Uterus (tissue), 4 donors: ENCODE results near the gene PTPN1. TPM values are rescaled to one million over a fixed set of nuclear protein-coding genes. Genes with fewer than 3 reads are reported as not detected.
A peak's percentile ranks its signal among the peaks of the same experiment; 100 is the strongest.

ENCODE experiments used
- DNase-seq, 2 donors: peaks; one replicate each; pipeline ENCODE4 v3.0.0-alpha.2; 2019 to 2020
- H3K27ac ChIP-seq, 2 donors: fragments of 200-600 bp; sonication (generic); 1 replicate in 1 of 2; 2 replicates in 1 of 2; pipeline ENCODE4 v1.5.1; 2016 to 2018
- H3K27me3 ChIP-seq, 2 donors: fragments of 200-600 bp; sonication (generic); one replicate each; pipeline ENCODE4 v1.5.1; 2018 to 2019; ENCODE audit warnings: control low read depth in 1 of 2
- H3K36me3 ChIP-seq, 2 donors: fragments of 200-600 bp; sonication (generic); one replicate each; pipeline ENCODE4 v1.5.1; 2019; ENCODE audit warnings: control low read depth in 1 of 2
- H3K4me1 ChIP-seq, 2 donors: fragments of 200-600 bp; sonication (generic); one replicate each; pipeline ENCODE4 v1.5.1; 2018 to 2019; ENCODE audit warnings: control low read depth in 1 of 2
- H3K4me3 ChIP-seq, 2 donors: fragments of 200-600 bp; sonication (generic); 1 replicate in 1 of 2; 2 replicates in 1 of 2; pipeline ENCODE4 v1.5.1; 2018 to 2019; ENCODE audit warnings: mild to moderate bottlenecking in 1 of 2
- H3K9me3 ChIP-seq, 2 donors: fragments of 200-600 bp; sonication (generic); one replicate each; pipeline ENCODE4 v1.5.1; 2019; ENCODE audit warnings: control low read depth in 1 of 2
- CTCF ChIP-seq, 4 experiments: fragments of 200-600 bp in 2 of 4; fragments of 450-650 bp in 2 of 4; sonication (generic) in 2 of 4; IDR thresholded peaks; one replicate each; pipeline ENCODE4 v1.5.1; 2016 to 2019; ENCODE audit warnings: antibody characterized with exemption in 4 of 4, mild to moderate bottlenecking in 2 of 4, moderate library complexity in 1 of 4
- POLR2A ChIP-seq, 2 donors: fragments of 450-650 bp; IDR thresholded peaks; one replicate each; pipeline ENCODE4 v1.6.1; 2016; ENCODE audit warnings: antibody characterized with exemption in 2 of 2, mild to moderate bottlenecking in 1 of 2, moderate library complexity in 1 of 2
- intact Hi-C: fragments of 100-400 bp; cut with DNase I; formaldehyde crosslinking; loops from one replicate; pipeline ENCODE4 v1.15.1; 2023; ENCODE audit warnings: low total_unique reads
- total RNA-seq, 4 donors: library from RNA; depleted of rRNA in 3 of 4; stranded (reverse); fragments of >200 nt in 3 of 4; gene quantifications; one replicate each; pipeline versions ENCODE4 v1.1.0 to v1.2.4, GENCODE V29; 2014 to 2023
- donor health status: DM: yes; HTN: yes; CAD: no.

The PTPN1 gene
- total RNA-seq: 10 to 100 TPM; 14.1 to 33.9 (median 20.2) TPM

- Histone ChIP-seq H3K27me3 (no peaks in the 10 kb centered on the region), H3K27ac (peak within 1 kb of the TSS; percentile 86 to 87), H3K36me3 (no peaks in the 10 kb centered on the region), H3K4me3 (peak within 1 kb of the TSS; percentile 92 to 99), H3K4me1 (peaks cover 0 to 15% of the 10 kb centered on the region in 2 donors), H3K9me3 (no peaks in the 10 kb centered on the region)
- TF ChIP-seq CTCF (IDR thresholded peaks at IDR 0.05) (peak in 3 of 4 experiments; percentile 8 to 40 (median 31)), POLR2A (IDR thresholded peaks at IDR 0.05) (peak; percentile 99)
- DNase-seq: peak; percentile 99
- intact Hi-C loops: no loop called here
Observed at GRCh38 chr20:50509923-50510705, at the start of gene PTPN1. PTPN1 (plus strand) TSS chr20:50510383; CDS start chr20:50510528, 145 bp downstream.

GRCh38 chr20:50460608-50461267 is 49.4 kb upstream of the PTPN1 start:
- Histone ChIP-seq H3K4me1 (no peaks in the 10 kb centered on the region), H3K36me3 (no peaks in the 10 kb centered on the region), H3K27ac (peak overlapping the region; percentile 56 to 57), H3K9me3 (no peaks in the 10 kb centered on the region), H3K27me3 (no peaks in the 10 kb centered on the region), H3K4me3 (no peak overlapping the region)
- peak; percentile 91 to 92 for DNase-seq
- TF ChIP-seq CTCF (IDR thresholded peaks at IDR 0.05) (peak; percentile 90 to 98 (median 95)), POLR2A (IDR thresholded peaks at IDR 0.05) (peak in 1 of 2 donors; percentile 17)
- intact Hi-C loops: loop anchor here (5.0 kb wide), 1 partner anchor 273 kb away; no protein-coding TSS in a partner anchor

GRCh38 chr20:50462093-50462690 is 48.0 kb upstream of the PTPN1 start:
- no peak for TF ChIP-seq CTCF (IDR thresholded peaks at IDR 0.05)
- no peak for TF ChIP-seq POLR2A (IDR thresholded peaks at IDR 0.05)
- intact Hi-C loops: loop anchor here (5.0 kb wide), 1 partner anchor 275 kb away; no protein-coding TSS in a partner anchor
- Histone ChIP-seq H3K9me3 (no peaks in the 10 kb centered on the region), H3K36me3 (no peaks in the 10 kb centered on the region), H3K4me3 (no peak overlapping the region), H3K27ac (peak overlapping the region; percentile 66), H3K4me1 (no peaks in the 10 kb centered on the region), H3K27me3 (no peaks in the 10 kb centered on the region)
- DNase-seq: no peak

GRCh38 chr20:50464026-50464724 is 46.0 kb upstream of the PTPN1 start:
- Histone ChIP-seq H3K27ac (no peak overlapping the region), H3K9me3 (no peaks in the 10 kb centered on the region), H3K27me3 (no peaks in the 10 kb centered on the region), H3K4me1 (no peaks in the 10 kb centered on the region), H3K36me3 (no peaks in the 10 kb centered on the region), H3K4me3 (no peak overlapping the region)
- DNase-seq: peak; percentile 71 to 73
- intact Hi-C loops: loop anchor here (5.0 kb wide), 1 partner anchor 277 kb away; no protein-coding TSS in a partner anchor
- TF ChIP-seq CTCF (IDR thresholded peaks at IDR 0.05): peak; percentile 75 to 92 (median 86)
- TF ChIP-seq POLR2A (IDR thresholded peaks at IDR 0.05): no peak
